ENCODE data around the gene MAP3K7CL. TPM values are rescaled to one million over a fixed set of nuclear protein-coding genes. Genes with fewer than 3 reads are reported as not detected.

The MAP3K7CL gene
- total and polyA plus RNA-seq, 2 experiments from 2014 or later, result 0.59 TPM; not detected in 1

GRCh38 chr21:29146726-29147125, 16.3 kb downstream of the MAP3K7CL start:
- WGBS (ENCODE audit: low lambda C conversion rate, missing lambda C conversion rate), result 73% methylated on average over 1 of the region's 1 CpG
- H3K4me3 ChIP-seq, result no peak overlapping the region
- no peak overlapping the region for H3K4me2 ChIP-seq
- H4K20me1 ChIP-seq (ENCODE audit: insufficient read depth, poor library complexity, severe bottlenecking), result no peaks in the 10 kb centered on the region
- no peaks in the 10 kb centered on the region for H3K4me1 ChIP-seq (ENCODE audit: insufficient read depth)
- no peaks in the 10 kb centered on the region for H3K9me2 ChIP-seq (replicated peaks; ENCODE audit: insufficient read depth)
- no peak for DNase-seq (ENCODE audit: low spot score)
- no peaks in the 10 kb centered on the region for H3K27me3 ChIP-seq
- H2AFZ ChIP-seq, result no peak overlapping the region
- no peaks in the 10 kb centered on the region for H3K9me3 ChIP-seq (ENCODE audit: low read depth)
- no peak overlapping the region for H3K27ac ChIP-seq
- TF ChIP-seq CTCF (IDR thresholded peaks at IDR 0.05; ENCODE audit: poor library complexity) (no peak), EZH2 (IDR thresholded peaks at IDR 0.05; ENCODE audit: borderline replicate concordance) (no peak), EZH2phosphoT487 (IDR thresholded peaks at IDR 0.05; ENCODE audit: low read depth, severe bottlenecking, unreplicated experiment) (no peak)
- no peaks in the 10 kb centered on the region for H3K79me2 ChIP-seq
- no peaks in the 10 kb centered on the region for H3K36me3 ChIP-seq (replicated peaks; ENCODE audit: insufficient read depth, low read depth)

GRCh38 chr21:29148530-29148929, 18.1 kb downstream of the MAP3K7CL start:
- H3K79me2 ChIP-seq, result no peaks in the 10 kb centered on the region
- H2AFZ ChIP-seq, result no peak overlapping the region
- TF ChIP-seq EZH2phosphoT487 (IDR thresholded peaks at IDR 0.05; ENCODE audit: low read depth, severe bottlenecking, unreplicated experiment), result no peak
- TF ChIP-seq CTCF (IDR thresholded peaks at IDR 0.05; ENCODE audit: poor library complexity), result no peak
- no peak for TF ChIP-seq EZH2 (IDR thresholded peaks at IDR 0.05; ENCODE audit: borderline replicate concordance)
- H3K4me3 ChIP-seq, result no peak overlapping the region
- no peaks in the 10 kb centered on the region for H3K9me2 ChIP-seq (replicated peaks; ENCODE audit: insufficient read depth)
- no peaks in the 10 kb centered on the region for H3K4me1 ChIP-seq (ENCODE audit: insufficient read depth)
- no peaks in the 10 kb centered on the region for H3K27me3 ChIP-seq
- no peaks in the 10 kb centered on the region for H4K20me1 ChIP-seq (ENCODE audit: insufficient read depth, poor library complexity, severe bottlenecking)
- DNase-seq (ENCODE audit: low spot score), result no peak
- WGBS (ENCODE audit: low lambda C conversion rate, missing lambda C conversion rate), result 84% methylated on average over 5 of the region's 5 CpGs
- H3K27ac ChIP-seq, result no peak overlapping the region
- no peak overlapping the region for H3K4me2 ChIP-seq
- no peaks in the 10 kb centered on the region for H3K36me3 ChIP-seq (replicated peaks; ENCODE audit: insufficient read depth, low read depth)
- H3K9me3 ChIP-seq (ENCODE audit: low read depth), result no peaks in the 10 kb centered on the region

DNA sequence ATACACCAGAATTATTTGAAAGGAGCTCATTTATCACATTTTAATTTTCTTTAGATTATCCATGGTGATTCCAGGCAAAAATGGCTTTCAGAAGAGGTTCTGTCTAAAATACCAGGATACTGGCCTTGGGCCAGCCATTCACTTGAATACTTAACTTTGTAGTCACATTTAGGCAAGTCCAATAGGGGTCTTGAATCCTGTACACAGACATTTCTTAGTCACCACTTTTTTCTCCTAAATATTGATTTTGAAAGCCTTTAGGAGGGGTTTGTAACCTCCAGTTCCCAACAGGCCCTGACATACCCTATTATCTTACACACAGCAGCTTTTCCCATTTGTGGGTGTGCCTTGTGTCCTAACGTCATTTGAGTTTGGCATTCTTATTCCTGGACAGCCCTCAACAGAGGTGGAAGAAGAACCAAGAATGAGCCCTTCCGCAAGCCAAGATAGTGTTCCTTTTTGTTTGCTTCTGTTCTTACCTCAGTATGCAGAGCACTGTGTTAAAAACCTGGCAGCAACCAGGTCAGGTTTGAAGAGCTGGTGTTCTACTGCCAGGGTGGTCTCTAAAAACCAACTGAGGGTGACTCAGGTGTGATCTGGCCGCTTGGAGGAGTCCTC, 19.5 kb downstream of the MAP3K7CL start:
- WGBS (ENCODE audit: low lambda C conversion rate, missing lambda C conversion rate), result 86% methylated on average over 3 of the region's 3 CpGs
- DNase-seq (ENCODE audit: low spot score), result no peak

More for the DNA sequence above, 19.5 kb downstream of the MAP3K7CL start:
- H3K9me2 ChIP-seq (replicated peaks; ENCODE audit: insufficient read depth), result no peaks in the 10 kb centered on the region
- no peak overlapping the region for H3K4me2 ChIP-seq
- H3K27me3 ChIP-seq, result no peaks in the 10 kb centered on the region
- no peak overlapping the region for H2AFZ ChIP-seq
- H3K27ac ChIP-seq, result no peak overlapping the region
- H3K4me3 ChIP-seq, result no peak overlapping the region
- no peaks in the 10 kb centered on the region for H3K79me2 ChIP-seq
- no peak for TF ChIP-seq CTCF (IDR thresholded peaks at IDR 0.05; ENCODE audit: poor library complexity)
- TF ChIP-seq EZH2phosphoT487 (IDR thresholded peaks at IDR 0.05; ENCODE audit: low read depth, severe bottlenecking, unreplicated experiment), result no peak
- TF ChIP-seq EZH2 (IDR thresholded peaks at IDR 0.05; ENCODE audit: borderline replicate concordance), result no peak
- no peaks in the 10 kb centered on the region for H4K20me1 ChIP-seq (ENCODE audit: insufficient read depth, poor library complexity, severe bottlenecking)
- no peaks in the 10 kb centered on the region for H3K4me1 ChIP-seq (ENCODE audit: insufficient read depth)
- no peaks in the 10 kb centered on the region for H3K36me3 ChIP-seq (replicated peaks; ENCODE audit: insufficient read depth, low read depth)
- no peaks in the 10 kb centered on the region for H3K9me3 ChIP-seq (ENCODE audit: low read depth)
